ENCODE data around the gene S100A13.

S100A13 gene

DNA sequence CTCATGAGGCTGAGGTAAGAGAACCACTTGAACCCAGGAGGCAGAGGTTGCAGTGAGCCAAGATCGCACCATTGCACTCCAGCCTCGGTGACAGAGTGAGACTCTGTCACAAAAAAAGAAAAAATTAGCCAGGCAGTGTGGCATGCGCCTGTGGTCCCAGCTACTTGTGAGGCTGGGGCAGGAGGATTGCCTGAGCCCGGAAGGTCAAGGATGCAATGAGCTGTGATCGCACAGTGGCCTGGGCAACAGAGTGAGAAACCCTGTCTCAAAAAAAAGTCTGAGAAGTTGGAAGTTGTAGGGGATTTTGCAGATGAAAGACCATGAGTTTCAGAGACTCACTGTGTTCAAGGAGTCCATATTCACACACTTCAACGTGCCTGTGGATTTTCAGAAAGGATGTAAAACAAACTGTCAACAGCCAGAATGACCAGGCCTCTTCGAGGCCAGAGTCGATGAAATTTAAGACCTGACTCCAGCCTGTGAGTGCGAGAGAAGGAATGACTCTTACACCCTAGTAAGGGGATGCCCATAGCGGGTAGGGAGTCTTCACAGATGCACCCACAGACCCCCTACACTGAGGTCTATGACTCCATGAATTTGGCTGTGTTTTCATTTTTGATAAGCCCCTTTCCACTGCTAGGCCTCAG, 2.2 kb downstream of the S100A13 start:
- DNase-seq, result no peak

DNA sequence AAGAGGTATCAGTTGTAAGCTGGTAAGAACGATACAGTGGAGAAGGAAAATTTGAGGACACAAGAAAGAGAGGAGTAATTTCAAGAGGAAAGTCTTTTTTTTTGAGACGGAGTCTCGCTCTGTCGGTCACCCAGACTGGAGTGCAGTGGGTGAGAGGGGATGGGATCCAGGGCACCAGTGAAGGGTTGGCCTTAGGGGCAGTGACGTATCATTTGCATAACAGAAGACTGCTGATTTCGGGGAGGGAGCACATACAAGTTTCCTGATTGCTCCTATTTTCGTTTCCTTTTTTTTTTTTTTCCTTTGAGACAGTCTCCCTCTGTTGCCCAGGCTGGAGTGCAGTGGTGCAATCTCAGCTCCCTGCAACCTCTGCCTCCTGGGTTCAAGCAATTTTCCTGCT, 4.2 kb downstream of the S100A13 start:
- no peak for DNase-seq

DNA sequence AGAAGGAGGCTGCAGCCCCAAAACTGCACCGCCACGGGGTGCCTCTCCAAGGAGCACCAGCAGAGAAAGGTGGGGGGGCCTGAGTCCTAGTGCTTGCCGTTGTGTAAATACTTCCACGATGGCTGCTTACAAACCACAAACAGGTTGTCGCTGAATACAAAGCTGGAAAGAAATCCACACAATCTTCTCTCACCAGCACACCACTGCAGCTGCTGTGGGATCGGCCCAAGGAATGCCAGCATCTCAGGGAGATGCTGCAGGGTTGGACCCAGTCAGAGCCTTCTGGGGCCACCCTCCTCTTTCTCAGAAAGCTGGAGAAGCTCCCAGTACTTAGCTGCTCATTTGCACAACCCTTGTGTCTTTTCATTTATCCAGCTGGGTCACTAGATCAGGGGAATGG, 8.1 kb downstream of the S100A13 start:
- DNase-seq, result no peak

DNA sequence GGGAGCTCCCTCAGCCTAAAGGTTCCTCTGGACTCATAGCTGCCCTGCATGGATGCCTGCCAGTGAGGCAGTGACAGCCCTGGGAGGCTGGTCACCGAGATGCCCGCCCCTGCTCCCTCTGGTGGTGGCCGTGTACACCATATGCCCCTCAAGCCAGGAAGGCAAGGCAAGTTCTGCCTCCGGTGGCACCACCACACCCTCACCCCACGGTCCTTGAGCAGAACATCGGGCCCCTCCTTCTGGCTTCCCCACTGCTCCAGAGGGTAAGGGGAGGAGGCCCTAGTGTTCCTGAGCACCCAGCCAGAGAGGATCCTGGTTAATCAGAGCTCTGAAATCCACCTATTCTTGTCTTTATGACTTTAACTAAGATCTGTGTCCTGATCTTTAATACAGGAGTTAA, 9.6 kb downstream of the S100A13 start:
- DNase-seq, result peak; percentile 13 to 28

DNA sequence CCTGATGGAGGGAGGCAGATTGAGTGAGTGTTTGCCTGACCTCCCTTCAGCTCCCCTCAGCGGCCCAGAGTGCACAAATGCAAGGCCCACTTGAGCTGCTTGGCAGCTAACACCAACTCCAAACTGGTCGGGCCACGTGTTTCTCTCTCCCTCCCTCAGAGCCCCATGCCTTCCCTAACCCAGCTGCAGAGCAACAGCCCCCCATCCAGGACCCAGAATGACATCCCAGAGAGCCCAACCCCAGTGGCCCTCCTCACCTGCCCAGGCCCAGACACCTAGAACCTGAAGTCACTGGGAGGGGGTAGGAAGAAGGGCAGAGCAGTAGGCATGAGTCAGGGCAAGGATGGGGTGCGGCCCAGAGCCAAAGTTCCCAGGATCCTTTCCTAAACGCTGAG, 10.4 kb downstream of the S100A13 start:
- DNase-seq, result no peak

DNA sequence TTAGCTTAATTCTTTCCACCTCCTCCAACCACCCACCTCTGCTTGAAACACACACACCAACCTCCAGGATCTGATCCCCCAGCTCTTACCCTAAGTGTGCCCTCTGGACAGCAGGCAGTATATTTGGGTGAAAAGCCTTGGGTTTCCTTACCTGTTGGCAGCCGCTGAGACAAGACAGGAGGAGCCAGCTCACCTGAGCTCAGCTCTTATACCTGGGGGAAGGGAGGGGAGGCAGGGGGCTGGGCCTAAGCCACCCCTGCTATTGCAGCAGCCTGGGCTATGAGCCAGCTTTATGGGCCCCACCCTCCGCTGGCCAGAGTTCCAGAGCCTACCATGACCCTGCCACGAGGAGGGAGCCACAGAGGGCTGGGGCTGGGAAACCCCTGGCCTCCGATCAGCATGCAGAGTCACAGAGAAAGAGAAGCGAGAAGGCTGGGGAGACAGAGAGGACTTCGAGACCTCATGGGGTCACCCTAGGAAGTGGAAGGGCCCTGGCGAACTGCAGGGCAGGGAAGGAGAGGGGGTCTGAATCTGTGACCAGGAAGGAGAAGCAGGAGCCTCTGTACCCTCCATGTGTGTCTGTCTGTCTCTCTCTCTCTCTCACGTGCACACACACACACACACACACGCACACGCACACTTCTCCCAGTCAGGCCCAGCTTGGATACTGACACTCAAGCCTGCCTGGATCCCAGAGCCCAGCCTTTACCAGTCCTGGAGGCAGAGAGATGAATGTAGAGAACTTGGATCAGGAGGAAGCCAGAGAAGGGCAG, 11.0 kb downstream of the S100A13 start, which contains the start of gene S100A14:
TSS of gene S100A14 (minus strand) at position 182 of the 773 bp plus-strand sequence. CDS start 467 bp downstream, outside the sequence.
- DNase-seq, result no peak

DNA sequence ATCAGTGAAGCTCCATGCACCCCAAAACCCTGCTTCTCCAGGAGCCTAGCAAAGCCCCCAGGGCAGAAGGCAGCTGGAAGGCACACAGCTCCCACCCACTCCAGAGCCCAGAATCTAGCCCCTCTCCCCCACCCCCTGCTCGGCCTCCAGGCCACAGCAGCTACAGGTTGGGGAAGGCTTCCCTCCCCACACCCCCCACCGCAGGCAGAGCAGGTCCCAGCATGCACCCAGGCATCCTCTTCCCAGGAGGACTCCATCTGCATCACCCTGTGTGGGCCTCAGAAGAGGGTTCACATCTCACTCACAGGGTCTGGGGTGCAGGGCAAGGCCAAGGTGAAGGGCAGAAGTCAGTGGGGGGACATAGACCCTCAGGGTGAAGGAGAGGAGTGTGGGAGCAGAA, 11.9 kb downstream of the S100A13 start:
- DNase-seq, result no peak

DNA sequence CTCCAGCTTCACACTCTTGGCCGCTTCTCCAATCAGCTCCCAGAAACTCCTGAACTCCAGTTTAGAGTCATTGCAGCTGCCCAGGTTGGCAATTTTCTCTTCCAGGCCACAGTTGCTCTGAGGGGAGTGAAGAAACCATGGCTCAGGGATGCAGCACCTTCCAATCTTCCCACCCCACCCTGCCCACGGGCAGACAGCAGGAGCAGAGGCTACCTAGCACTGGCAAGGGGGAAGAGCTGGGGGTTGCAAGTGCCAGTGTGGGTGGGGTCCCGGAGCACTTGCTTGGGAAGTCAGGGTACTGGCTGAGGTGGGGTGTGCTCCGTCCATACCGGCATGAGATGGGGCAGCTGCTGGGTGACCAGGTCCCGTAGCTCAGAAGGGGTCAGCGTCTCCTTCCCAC, 12.4 kb downstream of the S100A13 start:
- no peak for DNase-seq

DNA sequence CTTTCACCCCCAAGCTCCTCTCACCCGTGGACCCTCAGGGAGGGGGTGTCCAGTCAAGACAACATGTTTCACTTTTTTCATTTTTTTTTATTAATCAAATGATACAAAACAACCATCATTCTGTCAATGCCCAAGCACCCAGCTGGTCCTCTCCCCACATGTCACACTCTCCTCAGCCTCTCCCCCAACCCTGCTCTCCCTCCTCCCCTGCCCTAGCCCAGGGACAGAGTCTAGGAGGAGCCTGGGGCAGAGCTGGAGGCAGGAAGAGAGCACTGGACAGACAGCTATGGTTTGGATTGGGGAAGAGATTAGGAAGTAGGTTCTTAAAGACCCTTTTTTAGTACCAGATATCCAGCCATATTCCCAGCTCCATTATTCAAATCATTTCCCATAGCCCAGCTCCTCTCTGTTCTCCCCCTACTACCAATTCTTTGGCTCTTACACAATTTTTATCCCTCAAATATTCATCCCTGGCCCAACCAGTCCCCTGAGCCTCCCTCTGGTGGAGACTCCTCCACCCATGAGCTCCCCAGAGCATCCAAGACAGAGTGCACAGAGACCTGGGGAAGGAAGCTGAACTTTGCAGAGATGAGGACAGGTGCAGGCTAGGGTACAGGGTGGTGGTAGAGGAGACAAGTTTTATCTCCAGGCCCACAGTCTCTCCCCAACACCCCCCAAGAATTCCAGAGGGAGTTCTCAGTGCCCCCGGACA, 13.0 kb downstream of the S100A13 start:
- DNase-seq, result no peak

DNA sequence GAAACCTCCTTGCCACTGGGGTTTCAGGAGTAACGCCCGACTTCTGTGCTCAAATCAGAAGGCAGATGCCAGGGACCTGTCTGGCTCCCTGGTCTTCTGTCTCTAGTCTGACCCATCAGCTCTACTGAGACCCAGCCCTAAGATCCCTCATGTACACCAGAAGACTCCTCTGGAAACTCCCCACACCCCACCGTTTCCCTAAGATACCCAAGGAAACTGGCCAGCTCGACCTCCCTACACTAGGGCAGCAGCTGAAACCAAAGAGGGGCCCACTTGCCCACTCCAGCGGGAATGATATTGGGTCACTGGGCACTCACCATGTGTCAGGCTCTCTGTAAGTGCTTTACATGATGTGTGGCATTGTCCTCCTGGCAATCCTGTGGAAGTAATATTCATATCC, 13.9 kb downstream of the S100A13 start:
- DNase-seq, result no peak

DNA sequence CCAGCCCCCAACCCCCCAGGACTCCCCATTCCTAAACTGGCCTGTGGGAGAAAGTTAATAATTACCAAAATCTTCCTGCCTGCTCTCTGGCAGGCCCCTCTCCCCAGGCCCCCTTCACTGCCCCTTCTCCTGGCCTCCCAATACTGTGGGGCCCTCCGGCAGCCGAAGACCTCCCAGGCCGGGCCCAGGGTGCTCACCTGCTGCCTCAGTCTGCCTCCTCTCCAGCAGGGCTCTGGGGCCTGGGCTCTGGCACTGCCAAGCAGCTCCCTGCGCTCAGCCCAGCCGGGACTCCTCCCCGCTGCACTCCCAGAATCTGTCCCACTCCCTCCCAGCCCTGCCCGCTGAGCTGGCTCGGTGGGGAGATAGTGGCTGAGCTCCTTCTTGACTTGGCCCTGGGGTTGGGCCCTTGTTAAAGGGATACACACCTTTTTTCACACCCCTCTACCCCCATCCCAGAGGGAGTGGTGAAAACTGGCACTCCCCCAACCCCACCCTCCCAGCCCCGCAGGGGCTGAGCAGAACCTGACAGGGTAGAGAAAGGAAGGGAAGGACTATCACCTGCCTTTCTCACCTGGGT, 14.5 kb downstream of the S100A13 start, which contains the start of gene S100A16:
TSS of gene S100A16 (minus strand) at position 383 of the 577 bp plus-strand sequence. CDS start 4,986 bp downstream, outside the sequence.
- no peak for DNase-seq

DNA sequence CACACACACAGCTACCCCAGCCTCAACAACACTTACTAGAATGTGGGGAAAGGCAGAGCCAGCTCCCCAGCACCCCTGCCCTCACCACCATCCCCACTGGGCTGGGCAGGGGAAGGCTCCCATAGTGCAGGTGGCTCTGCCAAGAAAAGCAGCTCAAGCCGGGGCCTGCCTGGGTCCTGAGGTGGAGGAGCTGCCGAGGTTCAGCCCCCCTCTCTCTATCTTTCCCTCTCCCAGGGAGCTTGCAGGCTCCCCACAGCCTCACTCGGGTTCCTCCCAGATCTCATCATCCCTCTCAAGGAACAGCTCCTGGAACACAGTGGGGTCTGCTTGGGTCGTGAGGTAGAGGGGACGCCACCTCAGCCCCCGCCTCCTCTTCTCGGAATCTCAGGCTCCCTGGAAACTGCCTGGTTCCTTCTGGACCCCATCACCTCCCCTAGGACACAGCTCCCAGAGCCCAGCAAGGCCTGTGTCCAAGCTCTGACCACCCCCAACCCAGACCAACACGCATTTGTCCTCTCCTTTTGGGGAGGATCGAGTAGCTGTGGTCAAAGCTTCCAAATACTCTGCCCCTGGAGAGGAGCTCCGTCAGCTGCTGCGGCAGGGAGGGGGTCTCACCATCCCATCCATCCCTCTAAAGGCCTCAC, 15.1 kb downstream of the S100A13 start:
- no peak for DNase-seq

DNA sequence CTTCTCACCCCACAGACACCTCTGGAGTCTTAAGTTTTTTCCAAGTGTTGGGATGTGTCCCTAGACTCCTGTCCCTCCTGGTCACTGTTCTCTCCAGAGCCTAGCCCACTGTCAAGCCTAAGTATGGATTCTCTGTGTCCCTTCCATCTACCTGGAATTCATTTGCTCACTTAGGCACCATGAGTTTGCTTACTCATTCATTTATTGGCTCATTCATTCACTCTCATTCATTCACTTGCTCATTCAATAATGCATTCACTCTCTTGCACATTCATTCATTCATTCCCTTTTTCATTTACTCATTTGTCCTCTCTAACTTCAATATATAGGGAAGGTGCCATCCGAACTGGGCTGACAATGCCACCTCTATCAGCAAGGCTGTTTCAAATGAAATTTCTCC, 15.9 kb downstream of the S100A13 start:
- DNase-seq, result no peak

DNA sequence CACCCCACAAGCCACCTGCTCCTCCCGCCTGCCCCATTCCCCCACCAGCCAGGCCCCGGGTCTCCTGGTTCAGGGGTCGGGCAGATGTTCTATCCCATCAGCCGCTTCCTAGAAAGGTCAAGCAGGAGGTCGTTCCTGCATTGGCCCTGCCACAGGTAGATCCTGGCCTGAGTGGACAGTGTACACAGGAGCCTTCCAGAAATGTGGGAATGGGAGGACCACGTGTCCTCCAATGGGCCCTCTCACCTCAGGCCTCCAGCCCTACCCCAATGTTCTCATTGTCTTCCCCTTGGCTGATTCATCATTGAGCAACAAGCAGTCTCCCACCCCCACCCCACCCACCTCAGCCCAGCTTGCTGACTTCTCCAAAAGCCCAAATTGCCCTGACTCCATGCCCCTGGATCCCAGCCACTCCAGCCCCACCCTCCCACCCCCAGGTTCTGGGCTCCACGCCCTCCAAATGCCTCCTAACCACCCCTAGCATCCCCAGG, 16.4 kb downstream of the S100A13 start:
- DNase-seq, result no peak

DNA sequence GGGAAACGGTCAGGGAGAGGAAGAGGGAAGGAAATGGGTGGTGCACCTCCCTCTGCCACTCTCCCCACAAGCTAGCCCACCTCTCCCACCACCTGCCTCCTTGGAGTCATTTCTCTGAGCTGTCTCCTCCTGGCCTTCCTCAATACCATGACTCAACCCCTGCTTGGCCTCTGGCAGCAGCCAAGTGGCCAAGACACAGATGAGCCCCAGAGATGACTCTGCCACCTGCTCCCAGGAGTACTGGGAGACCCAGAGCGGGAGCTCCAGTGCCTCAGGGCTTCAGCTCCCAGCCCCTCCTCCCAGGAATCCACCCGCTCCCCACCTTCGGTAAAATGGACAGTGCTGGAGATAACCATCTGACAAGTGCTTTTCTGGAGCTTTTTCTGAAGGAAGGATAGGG, 17.0 kb downstream of the S100A13 start:
- DNase-seq, result no peak

DNA sequence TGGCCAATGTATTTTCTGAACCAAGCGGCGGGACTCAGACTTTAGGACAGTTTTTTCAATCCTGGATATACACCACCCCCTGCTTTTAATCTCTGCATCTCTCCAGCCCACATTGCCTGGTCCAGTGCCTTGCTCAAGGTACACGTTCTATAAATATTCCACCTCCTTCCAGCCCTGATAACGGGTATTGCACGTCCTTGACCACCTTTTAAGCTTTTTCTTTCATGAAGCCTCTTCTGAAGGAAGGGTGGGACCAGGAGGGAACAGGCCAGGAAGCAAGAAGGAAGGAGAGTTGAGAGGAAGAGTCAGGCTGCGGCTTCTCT, 17.8 kb downstream of the S100A13 start:
- DNase-seq, result no peak

DNA sequence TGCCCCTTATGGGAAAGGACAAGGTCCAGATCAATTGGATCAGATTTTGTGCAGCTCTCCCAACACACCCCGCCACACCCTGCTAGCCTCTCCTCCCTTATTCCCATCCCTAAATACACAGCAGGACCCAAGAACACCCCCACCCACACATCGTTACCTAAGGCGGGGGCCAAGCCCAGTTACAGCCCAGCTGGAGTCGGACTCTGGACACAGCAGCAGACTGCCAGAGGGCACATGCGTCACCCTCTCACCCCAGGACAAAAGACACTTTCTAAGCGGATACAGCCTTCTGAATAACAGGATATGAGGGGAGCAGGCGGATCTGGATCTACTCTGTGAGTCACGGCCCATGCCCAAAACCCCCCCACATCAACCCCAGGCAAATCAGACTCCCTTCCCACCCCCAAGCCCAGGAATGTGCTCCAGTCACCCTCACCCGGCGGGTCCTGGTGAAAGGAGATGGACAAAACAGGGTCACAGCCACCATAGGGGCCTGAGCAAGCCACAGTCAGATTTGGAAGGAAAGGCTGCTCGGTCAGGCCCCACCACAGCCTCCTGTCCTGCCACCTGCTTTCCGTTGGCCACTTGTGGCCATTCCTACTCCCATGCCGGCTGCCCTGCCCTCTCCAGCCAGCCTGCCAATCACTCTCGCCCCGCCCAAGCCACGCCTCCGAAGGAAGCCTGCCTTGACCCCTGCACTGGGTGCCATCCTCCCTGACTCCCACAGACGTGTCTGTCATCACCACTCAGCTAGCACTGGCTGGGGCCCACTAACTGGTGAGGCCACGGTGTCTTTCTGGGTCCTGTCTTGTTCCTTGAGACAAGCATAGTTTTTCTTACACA, 18.3 kb downstream of the S100A13 start:
- no peak for DNase-seq

DNA sequence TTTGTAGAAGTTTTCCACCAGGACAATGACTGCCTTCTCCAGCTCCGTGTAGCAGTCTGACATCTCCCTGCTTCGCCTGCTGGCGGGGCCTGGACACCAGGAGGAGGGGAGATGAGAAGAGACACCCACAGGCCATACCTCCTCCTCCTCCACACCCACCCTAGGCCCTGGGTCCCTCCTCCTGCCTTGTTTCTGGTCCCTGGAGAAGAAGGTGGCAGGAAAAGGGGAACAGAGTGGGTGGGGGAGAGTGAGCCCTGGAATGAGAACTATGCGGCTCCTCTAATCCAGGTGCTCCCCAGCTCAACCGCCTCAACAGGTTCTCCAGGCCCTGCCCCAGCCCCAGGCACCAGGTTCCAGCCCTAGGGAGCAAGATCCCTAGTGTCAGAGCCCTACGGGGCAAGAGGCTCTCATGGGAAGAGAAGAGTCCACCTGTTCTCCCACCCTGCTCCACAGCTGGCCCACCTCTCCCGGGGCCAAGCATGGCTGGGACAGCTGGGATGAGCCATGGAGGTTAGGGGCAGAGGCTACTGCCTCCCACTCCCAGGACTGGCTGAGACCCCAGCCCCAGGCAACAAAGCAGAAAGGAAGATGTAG, 19.1 kb downstream of the S100A13 start:
- no peak for DNase-seq

DNA sequence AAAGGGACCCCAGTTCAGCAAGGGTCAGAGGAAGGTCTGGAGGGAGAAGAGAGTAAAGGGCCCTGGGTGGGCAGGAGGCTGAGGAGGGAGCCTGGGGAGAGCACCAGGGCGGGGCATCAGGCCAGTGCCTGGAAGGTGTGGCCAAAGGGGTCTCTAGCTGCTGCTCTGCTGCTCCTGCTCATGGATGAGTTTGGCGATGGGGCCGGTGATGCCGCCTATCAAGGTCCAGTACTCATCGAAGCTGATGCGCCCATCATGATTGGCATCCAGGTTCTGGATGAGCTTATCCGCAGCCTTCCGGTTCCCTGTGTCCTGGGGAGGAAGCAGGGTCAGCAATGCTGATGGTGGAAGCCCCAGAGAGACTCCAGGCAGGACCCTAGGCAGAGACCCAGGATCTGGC, 19.9 kb downstream of the S100A13 start:
- no peak for DNase-seq

DNA sequence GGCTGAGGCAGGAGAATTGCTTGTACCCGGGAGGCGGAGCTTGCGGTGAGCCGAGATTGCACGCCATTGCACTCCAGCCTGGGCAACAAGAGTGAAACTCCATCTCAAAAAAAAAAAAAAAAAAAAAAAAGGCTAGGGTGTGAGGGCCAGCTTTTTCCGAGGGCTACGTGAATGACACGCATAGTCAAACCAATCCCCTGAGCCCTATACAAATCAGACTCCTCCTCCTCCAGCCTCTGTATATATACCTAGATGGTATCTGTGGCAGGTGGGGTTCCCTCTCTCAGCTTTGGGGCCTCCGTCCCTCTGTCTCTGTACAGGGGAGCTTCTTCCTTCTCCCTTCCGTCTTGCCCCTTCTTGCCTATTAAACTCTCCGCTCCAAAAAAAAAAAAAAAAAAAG, 21.1 kb downstream of the S100A13 start:
- no peak for DNase-seq

DNA sequence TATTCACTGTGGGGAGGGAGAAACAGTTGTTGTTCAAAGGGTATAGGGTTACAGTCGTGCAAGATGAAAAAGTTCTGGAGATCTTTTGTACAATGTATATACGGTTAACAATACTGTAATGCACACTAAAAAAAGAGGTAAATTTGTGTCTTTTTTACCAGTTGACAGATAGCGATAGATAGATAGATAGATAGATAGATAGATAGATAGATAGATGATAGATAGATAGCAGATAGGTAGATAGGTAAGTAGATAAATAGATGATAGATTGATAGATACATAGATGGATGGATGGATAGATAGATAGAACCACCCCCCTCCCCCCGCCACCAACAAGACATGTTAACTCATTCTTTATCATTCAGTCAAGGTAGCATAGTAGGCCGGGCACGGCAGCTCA, 24.6 kb downstream of the S100A13 start:
- no peak for DNase-seq

DNA sequence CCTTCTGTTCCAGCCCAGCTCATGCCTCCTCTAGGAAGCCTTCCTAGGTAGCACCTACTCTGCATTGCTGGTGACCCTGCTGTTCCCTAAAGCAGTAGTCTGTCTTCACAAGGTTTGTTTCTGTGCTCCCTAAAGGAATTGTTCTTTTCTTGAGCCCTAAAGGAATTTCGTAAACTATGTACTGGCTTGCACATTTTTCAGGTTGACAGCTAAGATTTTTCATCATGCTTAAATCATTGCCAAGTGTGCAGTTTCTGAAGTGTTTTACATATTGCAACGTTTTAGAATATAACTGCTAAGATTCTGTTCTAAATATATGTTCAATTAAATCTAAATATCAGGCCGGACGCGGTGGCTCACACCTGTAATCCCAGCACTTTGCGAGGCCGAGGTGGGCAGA, 27.5 kb downstream of the S100A13 start:
- DNase-seq, result no peak

Measured in NCI-H2081 (cell line).